Frontal cortex (tissue), 4 donors: ENCODE measurements around the gene LRTM2. TPM values are rescaled to one million over a fixed set of nuclear protein-coding genes. Genes with fewer than 3 reads are reported as not detected.

Experiments
- DNase-seq, 2 donors: peaks; one replicate each; pipeline ENCODE4 v3.0.0; 2012; ENCODE audit warnings: low spot score in 2 of 2
- FAIRE-seq: peaks from 2 replicates; lab custom pipeline; 2012; peaks lifted over from hg19 to GRCh38; lab: Jason Lieb, UNC
- total RNA-seq: library from RNA; depleted of rRNA; stranded (reverse); fragments of >200 nt; gene quantifications from one replicate; pipeline ENCODE4 v1.2.3, GENCODE V29; 2014
- donor health status: control.
- donor health status: control.
- donor health status: control.

LRTM2 gene
- total RNA-seq, 1 donor from 2014 or later, result 1.6 TPM

DNA sequence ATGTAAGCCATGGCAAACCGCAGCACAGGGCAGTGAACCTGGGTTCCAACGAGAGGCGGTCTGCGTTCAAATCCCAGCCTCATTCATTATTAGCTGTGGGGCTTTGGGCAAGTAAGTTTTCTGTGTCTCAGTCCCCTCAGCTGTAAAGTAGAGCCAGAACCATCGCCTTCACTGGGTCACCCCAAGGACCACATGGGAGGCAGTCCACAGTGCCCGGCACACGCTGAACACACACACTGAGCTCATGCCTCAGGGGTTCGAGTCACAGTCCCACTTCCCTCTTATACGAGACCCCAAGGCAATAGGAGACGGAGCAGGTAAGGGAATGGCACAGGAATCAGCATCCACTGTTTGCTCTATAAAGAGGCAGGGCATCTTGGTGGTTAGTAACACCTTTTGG lies 19.1 kb downstream of the LRTM2 start:
- no peak for DNase-seq
- FAIRE-seq, result no peak

DNA sequence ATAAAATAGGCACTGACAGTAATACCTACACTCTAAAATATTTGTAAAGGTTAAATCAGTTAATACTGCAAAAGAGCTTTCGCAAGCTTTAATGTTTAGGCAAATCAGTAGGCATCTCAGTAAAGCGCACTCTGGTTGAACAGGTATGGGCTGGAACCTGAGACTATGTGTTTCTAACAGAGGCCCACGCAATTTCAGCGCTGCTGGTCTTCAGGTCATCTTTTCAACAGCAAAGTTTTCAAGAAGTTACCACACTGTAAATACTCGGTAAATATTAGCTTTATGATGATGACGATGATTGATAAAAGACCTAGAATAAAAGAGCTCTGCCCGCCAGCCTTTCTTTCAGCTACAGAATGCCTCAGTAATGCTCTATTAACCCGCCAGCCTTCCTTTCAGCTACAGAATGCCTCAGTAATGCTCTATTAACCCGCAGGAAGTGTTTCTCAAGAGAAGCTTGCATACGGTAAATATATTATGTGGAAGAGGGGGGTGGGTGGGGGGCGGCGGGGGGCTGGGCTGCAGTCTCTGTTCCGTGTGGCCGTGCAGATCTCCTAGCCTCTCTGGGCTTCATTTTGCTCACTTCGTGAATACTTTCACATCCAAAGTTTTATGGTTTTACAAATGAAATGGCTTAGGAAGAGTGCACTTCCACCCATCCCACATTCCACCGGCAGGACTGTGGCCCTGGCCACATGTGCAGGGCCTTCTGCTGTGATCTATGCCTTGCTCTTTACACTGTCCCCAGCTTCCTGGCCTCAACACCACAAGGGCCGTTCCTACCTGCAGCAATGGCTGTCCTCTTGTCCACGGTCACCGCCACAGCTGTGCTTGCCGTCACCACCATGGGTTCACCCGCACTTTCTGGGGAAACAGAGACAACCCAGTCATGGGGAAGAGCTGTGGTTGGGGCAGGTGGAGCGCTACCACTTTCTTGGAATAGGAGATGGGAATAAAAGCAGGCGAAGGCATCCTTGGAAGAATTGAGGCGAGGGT lies 19.9 kb downstream of the LRTM2 start:
- DNase-seq (no peak), FAIRE-seq (no peak)

DNA sequence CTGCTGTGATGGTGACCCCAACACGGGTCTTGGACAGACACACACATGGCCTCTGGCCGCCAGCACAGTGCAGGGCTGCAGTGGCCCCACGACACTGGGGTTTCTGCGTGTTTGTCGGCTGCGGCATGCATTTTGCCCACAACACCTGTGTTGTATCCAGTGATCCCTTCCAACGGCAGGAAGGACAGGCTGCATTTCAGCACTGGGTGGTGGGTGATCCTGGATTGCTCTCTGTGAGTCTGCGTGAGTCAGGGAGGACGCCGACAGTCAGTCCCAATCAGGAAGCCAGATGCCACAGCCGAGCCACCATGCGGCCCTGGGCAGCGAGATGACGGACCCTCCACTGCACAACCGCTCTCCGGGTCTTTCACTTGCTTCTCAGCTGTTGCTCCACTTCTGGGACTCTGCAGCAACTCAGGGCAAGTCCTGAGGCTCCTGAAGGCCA lies 20.6 kb downstream of the LRTM2 start:
- no peak for DNase-seq
- FAIRE-seq, result no peak

DNA sequence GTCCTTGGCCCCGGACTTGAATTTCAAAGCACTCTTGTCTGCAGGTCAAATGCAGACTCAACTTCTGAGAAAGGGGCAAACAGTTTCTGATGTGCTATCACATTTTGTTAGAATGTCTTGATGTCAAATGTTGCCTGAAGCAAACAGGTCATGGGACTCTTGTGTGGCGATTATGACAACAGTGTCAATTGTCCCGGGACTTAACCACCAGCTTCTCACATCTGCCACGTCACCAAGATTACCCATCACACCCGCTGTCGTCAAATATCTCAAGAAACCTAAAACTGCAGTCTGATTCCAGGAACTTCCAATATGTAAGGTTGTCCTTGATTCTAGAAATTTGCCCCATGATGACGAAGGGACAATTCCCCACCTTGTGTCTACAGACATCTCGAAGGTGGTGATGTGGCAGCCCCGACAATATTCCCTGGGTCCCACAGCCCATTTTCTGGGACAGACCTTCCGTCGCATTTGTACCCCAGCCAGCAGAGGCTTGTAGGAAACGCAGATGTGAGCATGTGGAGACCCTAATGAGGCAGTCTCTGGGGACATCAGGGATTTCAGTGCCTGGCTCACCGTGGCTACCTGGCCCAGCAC lies 21.3 kb downstream of the LRTM2 start:
- DNase-seq (no peak), FAIRE-seq (no peak)

DNA sequence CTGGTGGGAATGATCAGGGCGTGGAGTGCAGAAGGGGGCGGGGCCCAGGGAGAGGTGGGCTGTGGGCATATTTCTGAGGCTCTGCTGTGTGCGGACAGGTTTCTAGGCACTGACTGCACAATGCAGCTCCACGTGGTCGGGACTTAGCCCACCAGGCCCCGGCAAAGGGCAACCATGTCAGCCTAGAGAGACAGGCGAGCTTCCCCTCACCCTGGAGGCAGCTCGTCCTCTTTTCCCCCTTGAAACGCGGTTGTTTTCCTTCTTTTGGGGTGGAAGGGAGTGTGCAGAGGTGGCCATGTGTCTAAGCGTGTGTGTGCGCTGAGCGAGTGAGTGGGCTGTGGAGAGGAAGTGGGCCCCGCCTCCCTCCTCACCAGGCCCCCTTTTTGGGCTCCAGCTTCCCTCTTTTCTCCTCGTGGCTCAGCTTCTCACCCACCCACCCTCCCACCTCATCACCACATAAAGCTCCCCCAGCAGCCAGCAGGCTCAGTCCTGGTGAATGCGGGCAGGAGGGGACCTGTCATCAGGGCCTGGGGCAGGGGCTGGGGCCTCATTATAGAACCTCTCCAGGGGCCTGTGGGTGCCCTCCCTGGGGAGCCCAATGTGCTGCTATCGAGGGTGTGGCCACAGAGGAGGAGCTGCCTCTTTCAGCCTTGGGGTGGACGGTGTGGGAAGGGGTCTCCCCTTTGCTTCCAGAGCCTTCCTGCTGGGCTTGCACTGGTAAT lies 22.0 kb downstream of the LRTM2 start:
- FAIRE-seq (no peak), DNase-seq (no peak)

DNA sequence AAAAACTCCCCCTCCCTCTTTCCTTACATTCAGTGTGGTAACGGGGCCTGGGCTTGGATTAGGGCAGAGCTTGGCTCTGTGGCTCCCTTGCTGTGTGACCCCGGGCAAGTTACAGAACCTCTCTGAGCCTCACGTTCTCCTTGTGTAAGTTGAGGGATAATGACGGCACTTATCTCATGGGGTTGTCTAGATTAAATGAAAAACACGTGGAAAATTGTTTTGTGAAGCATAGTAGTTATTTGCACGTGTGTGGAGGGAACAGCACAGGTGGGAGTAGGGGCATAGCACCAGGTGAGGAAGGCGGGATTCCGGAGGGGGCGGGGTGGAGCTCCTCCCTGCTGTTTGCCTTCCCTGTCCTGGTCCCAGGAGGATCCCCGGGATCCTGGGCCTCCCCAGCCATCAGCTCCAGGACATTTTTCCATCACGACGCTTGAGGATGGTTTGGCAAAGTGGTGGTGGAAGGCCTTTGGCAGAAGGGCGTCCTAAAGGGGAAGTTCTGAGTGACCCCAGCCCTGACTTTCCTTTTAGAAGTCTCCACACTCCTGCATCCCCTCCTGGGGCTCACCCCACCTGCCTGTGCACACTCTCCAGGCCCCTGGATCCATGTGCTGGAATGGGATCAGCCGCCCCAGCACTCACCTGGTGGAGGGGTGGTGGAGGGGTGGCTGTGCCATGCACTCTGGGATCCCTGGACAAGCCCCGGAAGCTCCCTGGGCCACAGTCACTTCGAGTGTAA lies 22.7 kb downstream of the LRTM2 start:
- FAIRE-seq, result no peak

DNA sequence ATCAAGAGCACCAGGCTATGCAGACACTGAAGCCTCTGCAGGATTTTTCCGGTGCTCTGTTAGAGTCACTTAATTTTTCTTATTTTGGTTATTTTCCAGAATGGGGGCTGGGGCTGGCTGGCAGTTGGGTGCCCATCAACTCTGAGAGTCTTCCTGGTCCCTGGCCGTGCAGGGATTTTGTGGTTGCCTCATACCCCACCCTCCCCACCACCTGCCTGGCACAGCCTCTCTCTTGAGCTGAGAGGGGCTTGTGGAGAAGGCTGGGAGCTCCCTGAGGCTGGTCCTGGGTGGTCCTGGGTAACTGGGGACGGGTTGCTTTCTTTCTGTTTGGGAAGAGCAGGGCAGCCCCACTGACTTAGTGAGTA lies 23.3 kb downstream of the LRTM2 start:
- DNase-seq (no peak), FAIRE-seq (no peak)

More for the DNA sequence above, 22.7 kb downstream of the LRTM2 start:
- no peak for DNase-seq

DNA sequence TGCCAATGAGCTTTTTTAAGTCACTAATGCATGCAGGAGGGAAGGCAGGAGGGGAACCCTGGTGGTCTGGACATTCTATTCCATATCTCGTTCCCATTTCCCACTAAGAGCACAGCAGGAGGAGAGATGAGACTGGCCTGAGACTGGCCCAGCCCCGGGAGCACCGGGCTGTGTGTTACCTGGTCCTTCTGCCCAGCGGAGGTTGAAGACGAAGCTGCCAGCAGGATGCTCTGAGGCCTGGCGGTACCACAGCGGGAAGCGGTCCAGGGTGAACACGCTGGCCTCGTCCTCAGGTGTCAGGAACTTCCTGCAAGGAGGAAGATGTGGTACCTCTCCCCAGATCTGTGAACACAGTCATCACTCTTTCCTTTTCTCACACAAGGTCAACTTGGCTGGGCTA lies 23.9 kb downstream of the LRTM2 start:
- DNase-seq (no peak), FAIRE-seq (no peak)

DNA sequence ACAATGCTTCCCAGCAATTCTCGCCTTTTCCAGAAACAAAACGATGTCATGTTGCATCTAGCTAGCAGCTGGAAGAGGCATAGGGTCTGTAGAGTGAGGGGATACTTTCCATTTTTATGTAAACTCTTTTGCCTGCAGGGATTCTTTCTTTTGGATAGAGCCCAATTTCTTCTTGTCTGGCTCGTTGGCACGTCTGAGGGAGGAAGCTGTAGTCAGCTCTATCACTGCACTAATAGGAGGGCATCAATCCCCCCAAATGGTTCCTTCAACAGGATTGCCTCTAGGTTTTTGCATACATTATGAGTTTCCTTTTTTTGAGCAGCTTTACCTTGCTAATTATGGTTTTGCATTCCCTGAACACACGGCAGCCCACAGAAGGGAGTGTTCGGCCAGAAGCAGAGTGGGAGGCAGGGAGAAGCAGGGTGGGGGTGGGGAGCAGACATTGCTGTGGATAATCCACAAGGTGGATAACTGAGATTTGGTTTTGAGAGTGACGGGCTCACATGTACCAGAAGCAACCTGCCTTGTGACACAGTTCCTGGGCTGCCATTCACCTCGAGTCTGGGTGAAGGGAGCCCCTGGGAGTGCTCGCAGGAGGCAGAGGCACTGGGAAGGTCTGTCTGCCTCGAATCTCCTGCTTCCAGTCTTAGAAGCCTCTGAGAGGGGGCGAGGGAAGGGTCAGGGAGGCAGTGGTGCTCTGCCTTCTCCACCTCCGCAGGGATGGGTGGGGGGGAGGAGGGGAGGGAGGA lies 24.5 kb downstream of the LRTM2 start:
- FAIRE-seq (no peak), DNase-seq (no peak)

DNA sequence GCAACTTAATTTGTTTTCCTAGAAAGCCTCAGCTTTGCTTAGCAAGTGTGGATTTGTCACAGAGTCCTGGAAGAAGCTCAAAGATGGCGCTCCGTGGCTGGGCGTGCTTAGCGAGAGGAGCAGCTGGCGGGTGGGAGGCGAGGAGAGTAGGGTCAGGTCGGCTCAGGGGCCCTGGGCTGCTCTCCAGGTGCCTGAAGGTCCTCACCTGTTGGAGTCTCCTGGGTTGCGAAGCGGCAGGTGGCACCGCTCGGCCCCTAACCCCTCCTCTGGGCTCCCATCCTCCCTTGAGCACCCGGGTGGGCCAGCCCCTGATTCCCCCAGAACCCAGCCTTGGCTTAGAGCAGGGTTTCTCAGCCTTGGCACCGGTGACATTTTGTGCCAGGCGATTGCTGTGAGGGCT lies 25.1 kb downstream of the LRTM2 start:
- FAIRE-seq, result no peak
- no peak for DNase-seq

DNA sequence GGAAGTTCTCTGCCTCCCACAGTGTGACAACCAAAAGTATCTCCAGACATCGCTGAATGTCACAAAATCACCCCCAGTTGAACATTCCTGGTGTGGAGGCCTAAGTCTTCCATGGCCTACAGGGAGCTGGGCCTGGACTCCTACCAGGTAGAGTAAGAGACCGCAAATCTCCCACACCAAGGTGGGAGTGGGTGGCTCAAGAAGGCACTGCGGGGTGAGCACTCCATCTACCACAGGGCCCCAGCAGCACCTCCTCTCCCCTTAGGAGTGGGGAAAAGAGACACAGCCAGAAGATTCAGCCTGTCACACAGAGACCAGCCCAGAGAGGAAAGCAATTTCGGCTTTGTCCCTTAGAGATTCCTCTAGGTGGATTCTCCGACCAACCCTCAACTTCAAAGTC lies 25.5 kb downstream of the LRTM2 start:
- no peak for FAIRE-seq

DNA sequence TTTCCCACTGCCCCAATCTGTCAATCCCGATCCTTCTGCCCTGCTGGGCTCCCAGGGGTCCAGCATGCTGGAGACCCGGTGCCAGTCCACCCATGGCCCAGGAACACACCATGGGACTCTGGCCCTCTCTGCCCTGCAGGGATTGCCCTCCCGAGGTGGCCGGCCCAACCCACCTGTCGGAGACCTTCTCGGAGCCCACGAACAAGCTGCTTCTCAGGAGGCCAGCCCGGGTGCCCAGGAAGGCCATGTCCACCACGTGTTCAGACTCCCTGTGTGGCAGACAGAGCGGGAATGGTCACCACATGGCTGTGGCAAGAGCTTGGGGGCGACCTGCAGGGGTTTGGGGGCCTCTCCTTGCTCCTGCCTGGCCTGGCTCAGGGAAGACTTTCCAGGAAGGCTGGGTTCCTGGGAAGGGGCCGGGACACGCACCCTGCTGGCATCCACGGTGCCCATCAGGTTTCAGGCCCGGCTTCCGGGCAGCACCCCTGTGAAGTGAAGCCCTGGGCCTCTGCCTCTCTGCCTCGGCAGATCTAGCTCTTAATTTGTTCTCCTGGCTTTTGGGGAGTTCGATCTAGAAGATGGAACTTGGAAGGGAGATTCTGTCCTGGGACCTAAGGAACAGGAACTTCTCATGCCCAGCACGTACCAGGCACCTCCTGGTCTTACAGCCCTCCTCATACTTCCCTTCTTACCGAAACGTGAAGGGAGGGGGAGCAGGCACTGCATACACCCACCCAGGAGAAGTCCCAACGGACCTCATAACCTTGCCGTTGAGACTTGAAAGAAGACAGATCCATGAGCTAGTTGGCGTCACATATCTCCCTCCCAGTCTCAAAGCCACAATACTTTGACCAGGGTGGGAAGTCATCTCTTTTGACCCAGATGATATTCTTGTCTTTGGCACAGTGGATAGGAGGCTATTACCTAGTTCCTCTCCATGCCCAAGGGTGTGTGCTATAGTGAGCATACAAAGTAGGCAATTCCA lies 26.3 kb downstream of the LRTM2 start:
- no peak for DNase-seq
- no peak for FAIRE-seq

More for the DNA sequence above, 25.5 kb downstream of the LRTM2 start:
- DNase-seq, result no peak

DNA sequence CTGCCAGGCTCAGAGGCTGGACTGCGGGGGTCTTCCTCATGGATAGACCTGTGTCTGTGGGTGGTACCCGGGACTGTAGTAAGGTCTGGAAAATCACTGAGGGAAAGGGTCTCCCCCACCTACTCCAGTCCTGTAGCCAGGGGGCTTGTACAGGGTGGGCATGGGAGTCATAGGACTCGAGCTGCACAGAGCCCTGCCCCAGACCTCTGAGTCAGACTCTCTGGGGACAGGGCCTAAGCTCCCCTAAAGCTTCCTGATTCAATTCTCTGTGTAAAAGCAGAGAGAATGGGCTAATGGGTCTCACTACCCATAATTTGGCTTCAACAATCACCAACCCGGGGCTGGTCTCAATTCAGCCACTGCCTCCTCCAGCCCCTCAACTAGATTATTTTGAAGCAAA lies 27.0 kb downstream of the LRTM2 start:
- DNase-seq (no peak), FAIRE-seq (no peak)

DNA sequence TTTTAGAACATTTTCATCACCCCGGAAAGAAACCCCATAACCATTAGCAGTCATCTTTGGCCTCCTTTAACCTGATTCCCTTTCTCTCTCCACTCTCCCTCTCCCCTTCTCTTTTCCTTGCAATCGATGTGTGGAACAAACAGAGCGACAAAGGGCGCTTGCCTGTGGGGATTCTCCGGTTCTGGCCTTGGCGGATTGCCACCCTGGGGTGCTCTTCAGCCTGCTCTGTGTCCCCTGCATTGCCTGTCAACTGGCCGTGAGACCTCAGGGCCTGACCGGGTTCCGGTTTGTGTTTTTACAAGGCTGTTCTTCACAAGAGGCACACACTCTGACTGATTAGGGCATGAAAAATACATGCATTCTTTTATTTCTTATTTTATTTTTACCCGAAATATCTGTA lies 27.8 kb downstream of the LRTM2 start:
- FAIRE-seq (no peak), DNase-seq (no peak)

DNA sequence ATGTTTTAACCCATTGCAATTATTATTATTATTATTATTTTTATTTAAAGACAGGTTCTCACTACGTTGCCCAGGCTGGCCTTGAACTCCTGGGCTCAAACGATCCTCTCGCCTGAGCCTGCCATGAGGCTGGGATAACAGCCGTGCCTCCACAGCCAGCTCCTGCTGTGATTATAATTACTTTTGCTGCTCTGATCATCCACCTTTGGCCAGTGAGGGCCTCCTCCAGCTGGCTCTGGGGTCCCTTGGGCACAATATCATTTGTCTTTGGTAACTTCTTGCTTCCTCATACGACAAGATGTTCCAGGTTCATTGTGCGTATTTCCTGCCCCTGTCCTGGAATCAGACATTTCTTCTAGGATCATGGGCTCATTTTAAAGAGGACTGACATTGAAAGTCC lies 28.4 kb downstream of the LRTM2 start:
- FAIRE-seq, result no peak
- DNase-seq, result no peak

DNA sequence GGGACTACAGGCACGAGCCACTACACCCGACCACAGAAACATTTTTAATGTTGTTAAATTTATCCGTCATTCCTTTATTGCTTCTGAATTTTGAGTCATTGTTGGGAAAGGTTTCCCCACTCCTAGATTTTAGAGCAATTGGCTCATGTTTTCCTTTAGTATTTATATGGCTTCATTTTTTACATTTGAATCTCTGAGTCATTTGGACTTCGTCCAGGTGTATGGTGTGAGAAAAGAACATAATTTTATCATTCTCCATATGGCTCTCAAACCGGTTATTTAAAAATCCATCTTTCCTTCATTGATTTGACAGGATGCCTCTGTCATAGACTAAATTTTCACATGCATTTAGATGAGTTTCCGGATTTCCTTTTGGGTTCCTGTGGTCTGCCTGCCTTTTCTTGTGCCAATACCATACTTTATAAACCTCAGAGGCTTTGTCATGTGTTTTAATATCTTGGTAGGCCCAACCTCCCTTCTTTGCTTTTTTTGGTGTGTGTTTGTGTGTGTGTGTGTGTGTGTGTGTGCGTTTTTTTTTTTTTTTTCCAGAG lies 30.9 kb downstream of the LRTM2 start:
- no peak for FAIRE-seq
- DNase-seq, result no peak

DNA sequence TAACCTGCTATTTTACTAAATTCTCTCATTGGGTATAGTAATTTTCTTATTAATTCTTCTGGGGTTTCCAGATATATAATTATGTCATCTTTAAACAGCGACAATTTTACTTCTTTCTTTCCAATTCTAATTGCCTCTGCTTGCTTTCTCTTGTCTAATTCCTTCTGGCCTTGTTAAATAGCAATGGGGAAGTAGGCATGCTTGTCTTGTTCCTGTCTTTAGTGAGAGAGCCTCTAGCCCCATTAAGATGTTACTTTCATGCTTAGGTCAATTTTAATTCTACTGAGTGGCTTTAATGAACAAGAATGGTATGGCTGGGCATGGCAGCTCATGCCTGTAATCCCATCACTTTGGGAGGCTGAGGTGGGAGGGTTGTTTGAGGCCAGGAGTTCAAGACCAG lies 31.7 kb downstream of the LRTM2 start:
- FAIRE-seq (no peak), DNase-seq (no peak)

DNA sequence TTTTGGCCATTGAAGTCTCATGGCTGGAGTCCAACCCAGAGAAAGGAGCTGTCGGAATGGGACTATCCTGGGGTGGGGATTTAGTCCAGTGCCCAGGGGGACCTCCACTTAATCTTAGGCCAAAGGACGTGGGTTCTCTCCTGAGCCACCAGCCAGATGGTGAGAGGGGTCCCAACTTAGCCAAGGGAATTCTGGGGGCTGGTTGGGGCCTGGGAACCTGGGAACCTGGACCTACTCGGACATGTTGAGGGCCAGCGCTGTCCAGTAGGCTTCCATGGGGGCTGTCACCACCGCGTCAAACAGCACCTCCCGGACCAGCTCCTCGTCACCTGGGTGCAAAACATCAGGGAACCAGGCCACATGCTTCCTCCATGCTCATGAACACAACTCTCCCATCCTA lies 33.4 kb downstream of the LRTM2 start:
- DNase-seq (no peak), FAIRE-seq (no peak)
